Liver (tissue), 9 donors: Measurements from ENCODE around the gene DGCR6L. TPM values are rescaled to one million over a fixed set of nuclear protein-coding genes. Genes with fewer than 3 reads are reported as not detected.

Experiments used
- DNase-seq: peaks from one replicate; pipeline ENCODE4 v3.0.0-alpha.2; 2017; ENCODE audit warnings: low spot score
- H3K27ac ChIP-seq, 2 donors: one replicate each; pipeline ENCODE4 v1.7.0; 2013; ENCODE audit warnings: inconsistent platforms in 2 of 2, low read length in 2 of 2, control low read depth in 1 of 2, low read depth in 1 of 2, mild to moderate bottlenecking in 1 of 2
- H3K27me3 ChIP-seq, 4 donors: one replicate each; pipeline versions ENCODE4 v1.6.1 to v1.7.0; 2013; ENCODE audit warnings: low read length in 3 of 4, inconsistent platforms in 1 of 4, mild to moderate bottlenecking in 1 of 4, moderate library complexity in 1 of 4; ENCODE audit not compliant: control insufficient read depth in 4 of 4, insufficient read depth in 4 of 4
- H3K36me3 ChIP-seq, 4 donors: one replicate each; pipeline versions ENCODE4 v1.6.1 to v1.7.0; 2013; ENCODE audit warnings: low read length in 3 of 4, mild to moderate bottlenecking in 3 of 4, low read depth in 1 of 4, moderate library complexity in 1 of 4; ENCODE audit not compliant: control insufficient read depth in 4 of 4, insufficient read depth in 3 of 4
- H3K4me1 ChIP-seq, 4 donors: one replicate each; pipeline versions ENCODE4 v1.6.1 to v1.7.0; 2013; ENCODE audit warnings: low read length in 3 of 4, mild to moderate bottlenecking in 3 of 4, moderate library complexity in 1 of 4; ENCODE audit not compliant: control insufficient read depth in 4 of 4, insufficient read depth in 4 of 4
- H3K4me3 ChIP-seq, 3 donors: one replicate each; pipeline versions ENCODE4 v1.6.1 to v1.7.0; 2013; ENCODE audit warnings: low read length in 3 of 3, control low read depth in 1 of 3, low read depth in 1 of 3, mild to moderate bottlenecking in 1 of 3
- H3K9ac ChIP-seq, 2 donors: one replicate each; pipeline ENCODE4 v1.7.0; 2013; ENCODE audit warnings: low read length in 2 of 2, mild to moderate bottlenecking in 2 of 2, moderate library complexity in 2 of 2, control low read depth in 1 of 2, low read depth in 1 of 2
- H3K9me3 ChIP-seq, 4 donors: one replicate each; pipeline versions ENCODE4 v1.6.1 to v1.7.0; 2013; ENCODE audit warnings: low read length in 3 of 4; ENCODE audit not compliant: control insufficient read depth in 4 of 4
- ATF3 ChIP-seq: IDR thresholded peaks from 2 replicates; pipeline ENCODE4 v1.6.1; 2016; ENCODE audit warnings: antibody characterized with exemption
- CTCF ChIP-seq: fragments of 150-350 bp; IDR thresholded peaks from 2 replicates; pipeline ENCODE4 v1.5.1; 2017; ENCODE audit warnings: improper control_type of control experiment, low read depth, low read length; ENCODE audit not compliant: missing input control
- EGR1 ChIP-seq, 2 donors: IDR thresholded peaks; 2 replicates each; pipeline ENCODE4 v1.6.1; 2016 to 2018; ENCODE audit warnings: antibody characterized with exemption in 2 of 2, low read depth in 2 of 2
- FOXA1 ChIP-seq: IDR thresholded peaks from 2 replicates; pipeline ENCODE4 v1.6.1; 2016; ENCODE audit warnings: antibody characterized with exemption
- FOXA2 ChIP-seq: IDR thresholded peaks from 2 replicates; pipeline ENCODE4 v1.6.1; 2016; ENCODE audit warnings: antibody characterized with exemption
- GABPA ChIP-seq, 2 donors: IDR thresholded peaks in 1 of 2; conservative IDR thresholded peaks in 1 of 2; 2 replicates each; pipeline ENCODE4 v1.6.1; 2016; ENCODE audit warnings: antibody characterized with exemption in 2 of 2, mild to moderate bottlenecking in 1 of 2, moderate library complexity in 1 of 2
- HNF4A ChIP-seq, 2 donors: conservative IDR thresholded peaks; 2 replicates each; pipeline ENCODE4 v1.6.1; 2016; ENCODE audit warnings: antibody characterized with exemption in 2 of 2, mild to moderate bottlenecking in 2 of 2
- HNF4G ChIP-seq: IDR thresholded peaks from 2 replicates; pipeline ENCODE4 v1.6.1; 2016; ENCODE audit warnings: antibody characterized with exemption
- MAX ChIP-seq: IDR thresholded peaks from 2 replicates; pipeline ENCODE4 v1.6.1; 2016; ENCODE audit warnings: antibody characterized with exemption
- NR2F2 ChIP-seq: IDR thresholded peaks from 2 replicates; pipeline ENCODE4 v1.6.1; 2016; ENCODE audit warnings: antibody characterized with exemption
- RAD21 ChIP-seq, 2 donors: IDR thresholded peaks; 2 replicates each; pipeline ENCODE4 v1.6.1; 2016; ENCODE audit warnings: antibody characterized with exemption in 2 of 2, mild to moderate bottlenecking in 2 of 2
- REST ChIP-seq: IDR thresholded peaks from 2 replicates; pipeline ENCODE4 v1.6.1; 2016; ENCODE audit warnings: antibody characterized with exemption, mild to moderate bottlenecking
- RXRA ChIP-seq, 2 donors: IDR thresholded peaks; 2 replicates each; pipeline ENCODE4 v1.6.1; 2017 to 2018; ENCODE audit warnings: antibody characterized with exemption in 2 of 2, mild to moderate bottlenecking in 1 of 2
- SP1 ChIP-seq: IDR thresholded peaks from 2 replicates; pipeline ENCODE4 v1.6.1; 2018; ENCODE audit warnings: antibody characterized with exemption, mild to moderate bottlenecking
- TAF1 ChIP-seq: conservative IDR thresholded peaks from 2 replicates; pipeline ENCODE4 v1.6.1; 2016; ENCODE audit warnings: antibody characterized with exemption, mild to moderate bottlenecking
- YY1 ChIP-seq: IDR thresholded peaks from 2 replicates; pipeline ENCODE4 v1.6.1; 2016; ENCODE audit warnings: antibody characterized with exemption, mild to moderate bottlenecking
- WGBS: extraction: QIAGEN DNeasy Blood & Tissue Kit; methylation state at CpG from one replicate; pipeline ENCODE4 v1.1.7; 2013; 5-methylcytosine and 5-hydroxymethylcytosine counted together
- polyA plus RNA-seq, 2 donors: library from polyadenylated mRNA; stranded (reverse) in 1 of 2; unstranded in 1 of 2; fragments of 200-250 nt in 1 of 2; fragments of >200 nt in 1 of 2; fragmentation: Nextera tagmentation in 1 of 2; extraction: Ambion mirVana in 1 of 2; gene quantifications; one replicate each; pipeline versions ENCODE4 v1.2.1 to v1.2.3, GENCODE V29; 2013 to 2015
- total RNA-seq, 2 donors: library from RNA; depleted of rRNA; stranded (reverse); fragments of >200 nt; gene quantifications; one replicate each; pipeline ENCODE4 v1.2.3, GENCODE V29; 2014
- donor health status: healthy.
- donor health status: healthy.
- donor health status: healthy.
- donor health status: healthy.
- donor health status: healthy.

Gene DGCR6L
- total and polyA plus RNA-seq, 4 donors, result 40.7 to 105 (median 73.5) TPM

GRCh38 chr22:20302438-20303228, 17.2 kb downstream of the DGCR6L start:
- H3K4me3 ChIP-seq, result no peak overlapping the region
- no peaks in the 10 kb centered on the region for H3K36me3 ChIP-seq
- H3K9ac ChIP-seq, result no peak overlapping the region
- WGBS, result 89% methylated on average over 13 of the region's 13 CpGs
- no peak overlapping the region for H3K27ac ChIP-seq
- H3K4me1 ChIP-seq, result peaks cover 4 to 26% (median 14%) of the 10 kb centered on the region in 4 donors
- DNase-seq, result no peak
- TF ChIP-seq TAF1 (no peak), CTCF (no peak), HNF4A (conservative IDR thresholded peaks at IDR 0.05) (no peak), EGR1 (IDR thresholded peaks at IDR 0.05; ENCODE audit: low read depth in 2 of 2) (no peak), NR2F2 (no peak), HNF4G (no peak), FOXA1 (no peak), RXRA (IDR thresholded peaks at IDR 0.05) (no peak), YY1 (no peak), FOXA2 (no peak), SP1 (no peak), MAX (no peak), GABPA (IDR thresholded peaks at IDR 0.05 in 1 of 2, conservative IDR thresholded peaks at IDR 0.05 in 1 of 2) (no peak), REST (no peak)
- H3K9me3 ChIP-seq, result no peaks in the 10 kb centered on the region
- H3K27me3 ChIP-seq, result no peaks in the 10 kb centered on the region

- peak overlapping the region in 2 of 3 donors; percentile 37 to 55 for H3K4me3 ChIP-seq
- DNase-seq, result no peak
- TF ChIP-seq YY1 (no peak), RAD21 (IDR thresholded peaks at IDR 0.05) (no peak), TAF1 (no peak), FOXA2 (no peak), FOXA1 (no peak), NR2F2 (no peak), SP1 (no peak), REST (no peak), ATF3 (no peak), HNF4G (no peak), MAX (no peak), GABPA (IDR thresholded peaks at IDR 0.05 in 1 of 2, conservative IDR thresholded peaks at IDR 0.05 in 1 of 2) (no peak), HNF4A (conservative IDR thresholded peaks at IDR 0.05) (no peak), EGR1 (IDR thresholded peaks at IDR 0.05; ENCODE audit: low read depth in 2 of 2) (no peak)
- peak overlapping the region in 1 of 2 donors; percentile 54 for H3K9ac ChIP-seq
- H3K4me1 ChIP-seq, result peaks cover 4 to 26% (median 14%) of the 10 kb centered on the region in 4 donors
- H3K36me3 ChIP-seq, result no peaks in the 10 kb centered on the region
- no peaks in the 10 kb centered on the region for H3K27me3 ChIP-seq
- WGBS, result under 1% methylated on average over 52 of the region's 52 CpGs
- no peaks in the 10 kb centered on the region for H3K9me3 ChIP-seq
- peak overlapping the region; percentile 48 to 79 for H3K27ac ChIP-seq
These were observed 20.1 kb downstream of the DGCR6L start for GRCh38 chr22:20299746-20300136.
